AG04450 (cell line): ENCODE results near the gene BOK. TPM values are rescaled to one million over a fixed set of nuclear protein-coding genes. Genes with fewer than 3 reads are reported as not detected.

Experiments used
- CTCF ChIA-PET: fragments of 300-600, 350-600 bp; formaldehyde crosslinking; extraction: SDS; loops from one replicate; lab custom pipeline; 2022; ENCODE audit warnings: antibody characterized with exemption, inconsistent platforms; lab: Charles Lee
- POLR2A ChIA-PET: fragments of 350-600 bp; formaldehyde crosslinking; extraction: SDS; loops from one replicate; lab custom pipeline; 2021; ENCODE audit warnings: antibody characterized with exemption, inconsistent platforms; lab: Yijun Ruan, JAX
- DNase-seq: peaks from one replicate; pipeline ENCODE4 v3.0.0-alpha.2; 2011; ENCODE audit warnings: low read depth, low spot score
- H3K27ac ChIP-seq: one replicate; pipeline ENCODE4 v1.5.1; 2012; ENCODE audit warnings: low read depth, low read length, control low read depth
- H3K27me3 ChIP-seq: one replicate; pipeline ENCODE4 v1.6.0; 2012; ENCODE audit warnings: low read length; ENCODE audit not compliant: control insufficient read depth, insufficient read depth
- H3K4me3 ChIP-seq: 2 replicates; pipeline ENCODE4 v1.5.1; 2011; ENCODE audit warnings: mild to moderate bottlenecking, low read depth, low read length, control low read depth
- H3K9me3 ChIP-seq: 2 replicates; pipeline ENCODE4 v1.5.1; 2012; ENCODE audit warnings: low read length; ENCODE audit not compliant: control insufficient read depth, insufficient read depth
- polyA plus RNA-seq: library from polyadenylated mRNA; depleted of rRNA; stranded (reverse); fragments of >200 nt; gene quantifications from 2 replicates; pipeline ENCODE4 v1.2.3, GENCODE V29; 2011
- TF ChIP-seq, protein P1 (sequence below): IDR thresholded peaks from 2 replicates; pipeline ENCODE4 v1.5.1; 2011; ENCODE audit warnings: low read depth, low read length, control low read depth, inconsistent platforms

BOK gene
- polyA plus RNA-seq, 1 experiment = 18.6 TPM

DNA sequence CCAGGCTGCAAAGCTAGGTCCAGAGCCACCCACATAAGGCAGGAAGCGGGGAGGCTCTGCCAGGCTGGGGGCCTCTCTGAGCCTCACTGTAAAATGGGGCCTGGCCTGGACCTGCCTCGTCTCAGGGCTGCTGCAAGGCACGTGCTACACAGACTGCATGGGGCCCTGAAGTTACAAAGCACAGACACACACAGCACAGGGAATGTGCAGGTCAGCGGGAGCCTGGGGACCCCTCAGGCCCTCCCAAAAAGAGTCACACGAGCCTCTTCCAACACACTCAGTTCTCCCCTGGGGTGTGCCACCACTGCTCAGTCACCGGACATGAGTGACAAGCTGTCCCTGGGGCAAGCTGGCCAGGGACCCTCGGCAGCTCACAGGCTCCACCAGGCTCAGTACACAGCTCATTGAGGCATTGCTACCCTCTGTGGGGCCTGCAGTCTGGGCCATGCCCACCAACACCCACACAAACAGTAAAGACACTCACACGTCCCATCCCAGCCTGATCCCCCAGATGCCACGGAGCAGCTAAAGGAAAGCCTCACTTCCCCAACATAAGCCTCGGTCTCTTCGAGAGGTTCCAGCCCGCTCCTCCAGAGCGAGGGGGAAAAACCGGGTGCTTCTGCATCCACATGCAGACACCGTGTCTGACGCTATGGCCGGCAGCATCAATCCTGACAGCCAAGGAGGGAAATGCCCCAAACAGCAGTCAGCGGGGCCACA, 33.7 kb downstream of the BOK start:
- ChIA-PET POLR2A (no interaction called here), CTCF (no interaction called here)
- no peaks in the 10 kb centered on the region for H3K27me3 ChIP-seq
- peaks cover 19% of the 10 kb centered on the region for H3K9me3 ChIP-seq
- TF ChIP-seq, protein P1, sequence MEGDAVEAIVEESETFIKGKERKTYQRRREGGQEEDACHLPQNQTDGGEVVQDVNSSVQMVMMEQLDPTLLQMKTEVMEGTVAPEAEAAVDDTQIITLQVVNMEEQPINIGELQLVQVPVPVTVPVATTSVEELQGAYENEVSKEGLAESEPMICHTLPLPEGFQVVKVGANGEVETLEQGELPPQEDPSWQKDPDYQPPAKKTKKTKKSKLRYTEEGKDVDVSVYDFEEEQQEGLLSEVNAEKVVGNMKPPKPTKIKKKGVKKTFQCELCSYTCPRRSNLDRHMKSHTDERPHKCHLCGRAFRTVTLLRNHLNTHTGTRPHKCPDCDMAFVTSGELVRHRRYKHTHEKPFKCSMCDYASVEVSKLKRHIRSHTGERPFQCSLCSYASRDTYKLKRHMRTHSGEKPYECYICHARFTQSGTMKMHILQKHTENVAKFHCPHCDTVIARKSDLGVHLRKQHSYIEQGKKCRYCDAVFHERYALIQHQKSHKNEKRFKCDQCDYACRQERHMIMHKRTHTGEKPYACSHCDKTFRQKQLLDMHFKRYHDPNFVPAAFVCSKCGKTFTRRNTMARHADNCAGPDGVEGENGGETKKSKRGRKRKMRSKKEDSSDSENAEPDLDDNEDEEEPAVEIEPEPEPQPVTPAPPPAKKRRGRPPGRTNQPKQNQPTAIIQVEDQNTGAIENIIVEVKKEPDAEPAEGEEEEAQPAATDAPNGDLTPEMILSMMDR = no peak
- DNase-seq = no peak
- H3K27ac ChIP-seq = no peak overlapping the region
- H3K4me3 ChIP-seq = no peak overlapping the region

DNA sequence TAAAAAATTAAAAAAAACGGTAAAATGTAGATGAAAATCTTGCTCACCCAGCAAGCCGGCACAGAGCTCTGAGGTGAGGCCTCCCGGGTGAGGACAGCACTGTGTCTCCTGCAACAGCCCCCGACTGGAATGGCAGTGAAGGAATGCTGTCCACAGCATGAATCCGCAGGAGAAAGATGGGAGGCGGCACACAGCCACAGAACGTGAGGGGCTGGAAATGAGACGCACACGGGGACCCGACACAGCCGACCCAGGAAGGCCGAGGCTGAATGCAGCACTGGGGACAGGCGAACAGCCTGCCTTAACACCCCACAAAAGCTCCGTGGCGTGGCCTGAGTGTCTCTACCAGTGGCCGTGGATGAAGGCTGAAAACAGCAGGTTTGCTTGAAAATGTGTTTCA, 34.7 kb downstream of the BOK start:
- peaks cover 15% of the 10 kb centered on the region for H3K9me3 ChIP-seq
- H3K27me3 ChIP-seq = no peaks in the 10 kb centered on the region
- ChIA-PET CTCF (no interaction called here), POLR2A (interaction anchor here (0.7 kb wide), 1 partner anchor 17 kb away, joined by 6 read pairs; no protein-coding TSS in a partner anchor)
- no peak overlapping the region for H3K4me3 ChIP-seq
- no peak overlapping the region for H3K27ac ChIP-seq
- TF ChIP-seq, protein P1 = no peak
- DNase-seq = no peak

DNA sequence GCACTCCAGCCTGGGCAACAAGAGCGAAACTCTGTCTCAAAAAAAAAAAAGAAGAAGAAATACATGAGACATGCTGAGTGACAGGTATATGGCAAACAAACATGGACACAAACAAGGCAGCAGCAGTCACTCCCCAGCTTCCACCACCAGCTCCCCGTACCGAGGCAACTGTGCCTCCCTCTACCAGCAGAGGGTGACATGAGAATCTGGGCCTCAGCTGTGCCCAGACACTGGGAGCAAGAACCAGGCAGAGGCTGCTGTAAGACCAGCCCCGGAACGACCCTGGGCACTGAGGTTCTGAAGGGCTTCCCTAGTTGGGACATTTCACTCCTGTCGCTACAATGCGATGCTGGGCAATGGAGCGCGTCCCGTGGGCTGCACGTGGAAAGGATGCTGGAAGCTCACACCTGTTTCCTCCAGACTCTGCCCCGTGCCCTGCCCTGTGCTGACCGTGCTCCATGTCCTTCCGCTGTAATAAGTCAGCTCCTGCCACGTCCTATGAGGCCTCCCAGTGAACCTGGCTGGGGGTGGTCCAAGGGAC, 37.1 kb downstream of the BOK start:
- CTCF ChIA-PET = no interaction called here
- TF ChIP-seq, protein P1 = 0 out of 2 replicates have a peak, but pooled peaks have one; percentile 12
- no peaks in the 10 kb centered on the region for H3K27me3 ChIP-seq
- POLR2A ChIA-PET = interaction anchor here (0.6 kb wide), 1 partner anchor 62 kb away, joined by 6 read pairs; no protein-coding TSS in a partner anchor
- peaks cover 1% of the 10 kb centered on the region; the same call in 1 of the 2 replicates for H3K9me3 ChIP-seq
- no peak overlapping the region for H3K27ac ChIP-seq
- no peak for DNase-seq
- no peak overlapping the region for H3K4me3 ChIP-seq

DNA sequence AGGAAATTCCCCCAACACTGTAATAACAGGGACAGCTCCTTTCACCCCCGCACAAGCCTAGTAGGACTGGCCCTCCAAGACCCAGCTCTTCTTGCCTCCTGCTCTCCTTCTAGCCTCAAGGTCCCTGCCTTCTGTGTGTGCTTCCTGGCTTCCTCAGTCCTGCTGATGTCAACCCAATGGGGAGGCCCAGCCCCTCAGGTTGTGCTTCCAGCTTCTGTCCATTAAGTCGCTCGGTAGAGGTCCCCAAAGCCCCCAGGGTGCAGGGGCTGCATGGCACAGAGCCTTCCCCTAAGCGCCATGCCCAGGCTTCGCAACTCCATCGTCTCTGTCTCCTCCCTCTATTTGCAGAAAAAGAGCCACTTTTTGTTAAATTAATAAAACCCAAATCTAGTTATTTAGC, 39.0 kb downstream of the BOK start:
- H3K4me3 ChIP-seq = no peak overlapping the region
- H3K27me3 ChIP-seq = no peaks in the 10 kb centered on the region
- no peak for DNase-seq
- CTCF ChIA-PET = no interaction called here
- TF ChIP-seq, protein P1 = no peak
- H3K9me3 ChIP-seq = no peaks in the 10 kb centered on the region; the same call in 1 of the 2 replicates
- POLR2A ChIA-PET = no interaction called here
- no peak overlapping the region for H3K27ac ChIP-seq

DNA sequence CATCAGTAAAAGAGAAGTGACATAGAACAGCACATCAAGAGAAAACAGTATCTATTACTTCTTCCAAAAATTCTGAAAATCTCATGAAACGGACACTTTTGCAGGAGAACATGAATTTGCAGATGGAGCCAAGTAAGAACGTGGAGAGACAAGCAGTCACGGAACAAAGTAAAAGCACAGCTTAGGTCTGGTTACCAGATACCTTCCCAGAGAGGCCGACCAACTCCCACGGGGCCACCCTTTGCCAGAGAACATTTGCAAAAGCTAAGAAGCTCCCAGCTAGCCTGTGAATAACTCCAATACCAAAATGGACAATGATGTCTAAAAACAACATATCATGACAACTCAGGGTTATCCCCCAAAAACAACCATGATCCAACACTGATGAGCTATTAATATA, 39.5 kb downstream of the BOK start:
- Histone ChIP-seq H3K4me3 (no peak overlapping the region), H3K27ac (no peak overlapping the region), H3K27me3 (no peaks in the 10 kb centered on the region), H3K9me3 (no peaks in the 10 kb centered on the region; the same call in 1 of the 2 replicates)
- no peak for DNase-seq
- TF ChIP-seq, protein P1 = no peak
- CTCF ChIA-PET = no interaction called here
- POLR2A ChIA-PET = interaction anchor here (0.6 kb wide), 1 partner anchor 125 kb away, joined by 4 read pairs; no protein-coding TSS in a partner anchor
